Smooth muscle cell (in vitro differentiated cells): ENCODE data around the gene ABCG4. TPM values are rescaled to one million over a fixed set of nuclear protein-coding genes. Genes with fewer than 3 reads are reported as not detected.

Experiments used
- DNase-seq: peaks from one replicate; lab custom pipeline; 2025; ENCODE audit not compliant: unreplicated experiment; lab: John Stamatoyannopoulos, UW
- H2AFZ ChIP-seq: fragments of 200-600 bp; sonication (generic); 2 replicates; pipeline ENCODE4 v1.6.0; 2016; ENCODE audit warnings: antibody characterized with exemption, low read depth, mild to moderate bottlenecking
- H3F3A ChIP-seq: fragments of 200-600 bp; sonication (generic); 2 replicates; pipeline ENCODE4 v1.6.0; 2017; ENCODE audit warnings: antibody characterized with exemption, low read depth
- H3K27ac ChIP-seq: fragments of 200-600 bp; sonication (generic); 2 replicates; pipeline ENCODE4 v1.5.1; 2016; ENCODE audit warnings: low read depth, mild to moderate bottlenecking
- H3K27me3 ChIP-seq: fragments of 200-600 bp; sonication (generic); 2 replicates; pipeline ENCODE4 v1.6.1; 2016; ENCODE audit warnings: low read depth, mild to moderate bottlenecking
- H3K36me3 ChIP-seq: fragments of 200-600 bp; sonication (generic); 2 replicates; pipeline ENCODE4 v1.5.1; 2016; ENCODE audit warnings: low read depth
- H3K4me1 ChIP-seq: fragments of 200-600 bp; sonication (generic); 2 replicates; pipeline ENCODE4 v1.5.1; 2016; ENCODE audit warnings: low read depth
- H3K4me2 ChIP-seq: fragments of 200-600 bp; sonication (generic); 2 replicates; pipeline ENCODE4 v1.6.0; 2016; ENCODE audit warnings: mild to moderate bottlenecking
- H3K4me3 ChIP-seq: fragments of 200-600 bp; sonication (generic); 2 replicates; pipeline ENCODE4 v1.5.1; 2016; ENCODE audit warnings: mild to moderate bottlenecking
- H3K79me2 ChIP-seq: fragments of 200-600 bp; sonication (generic); 2 replicates; pipeline ENCODE4 v1.6.0; 2016; ENCODE audit warnings: low read depth, mild to moderate bottlenecking
- H3K9ac ChIP-seq: fragments of 200-600 bp; sonication (generic); 2 replicates; pipeline ENCODE4 v1.6.0; 2016; ENCODE audit warnings: low read depth
- H3K9me3 ChIP-seq: fragments of 200-600 bp; sonication (generic); replicated peaks from 2 replicates; pipeline ENCODE4 v1.5.1; 2016; ENCODE audit warnings: low read depth
- H4K20me1 ChIP-seq: fragments of 200-600 bp; sonication (generic); 2 replicates; pipeline ENCODE4 v1.6.0; 2016; ENCODE audit warnings: low read depth
- WGBS: methylation state at CpG from one replicate; pipeline ENCODE4 v1.1.7; 2016; ENCODE audit warnings: low lambda C conversion rate; 5-methylcytosine and 5-hydroxymethylcytosine counted together
- polyA plus RNA-seq: library from polyadenylated mRNA; unstranded; fragments of >200 nt; fragmentation: Nextera tagmentation; extraction: Ambion mirVana; gene quantifications from 2 replicates; pipeline ENCODE4 v1.2.1, GENCODE V29; 2016
- total RNA-seq: library from RNA; depleted of rRNA; stranded (reverse); fragments of >200 nt; gene quantifications from 2 replicates; pipeline ENCODE4 v1.2.3, GENCODE V29; 2014
- TF ChIP-seq, protein P1 (sequence below): fragments of 200-600 bp; sonication (generic); IDR thresholded peaks from 2 replicates; pipeline ENCODE4 v1.5.1; 2017; ENCODE audit warnings: borderline replicate concordance, mild to moderate bottlenecking, antibody characterized with exemption; ENCODE audit not compliant: insufficient read depth, poor library complexity, severe bottlenecking

The ABCG4 gene
- total and polyA plus RNA-seq, 2 experiments from 2014 or later, result 0.85 to 2.1 TPM

DNA sequence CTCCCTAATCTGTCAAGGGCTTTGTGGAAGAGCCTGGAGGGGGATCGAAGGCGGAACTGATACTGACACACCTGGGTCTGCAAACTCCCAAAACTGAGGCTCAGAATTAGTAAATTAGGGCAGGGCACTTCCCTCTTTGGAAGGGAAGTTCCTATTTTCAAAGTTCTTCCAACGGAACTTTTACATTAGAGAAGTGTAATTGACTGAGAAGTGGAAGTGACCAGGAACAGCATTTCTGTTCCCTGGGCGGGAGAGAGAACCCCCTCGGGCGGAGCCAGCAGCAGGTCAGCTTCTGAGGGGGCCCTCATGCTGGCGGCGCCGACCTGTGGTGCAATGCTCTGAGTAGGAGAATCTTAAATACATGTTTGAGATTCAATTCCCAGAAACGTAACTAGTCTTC is 56.2 kb downstream of the ABCG4 start:
- Histone ChIP-seq H3K4me2 (peak overlapping the region; percentile 85), H2AFZ (peak overlapping the region; percentile 94), H3K4me3 (peak overlapping the region; percentile 100), H3K27ac (no peak overlapping the region), H3K27me3 (no peaks in the 10 kb centered on the region), H3K9me3 (no peaks in the 10 kb centered on the region), H4K20me1 (peaks cover 34% of the 10 kb centered on the region), H3K9ac (peak overlapping the region; percentile 20), H3K4me1 (peaks cover 21% of the 10 kb centered on the region), H3K79me2 (peaks cover 39% of the 10 kb centered on the region), H3F3A (peaks cover 10% of the 10 kb centered on the region), H3K36me3 (no peaks in the 10 kb centered on the region)
- TF ChIP-seq, protein P1, sequence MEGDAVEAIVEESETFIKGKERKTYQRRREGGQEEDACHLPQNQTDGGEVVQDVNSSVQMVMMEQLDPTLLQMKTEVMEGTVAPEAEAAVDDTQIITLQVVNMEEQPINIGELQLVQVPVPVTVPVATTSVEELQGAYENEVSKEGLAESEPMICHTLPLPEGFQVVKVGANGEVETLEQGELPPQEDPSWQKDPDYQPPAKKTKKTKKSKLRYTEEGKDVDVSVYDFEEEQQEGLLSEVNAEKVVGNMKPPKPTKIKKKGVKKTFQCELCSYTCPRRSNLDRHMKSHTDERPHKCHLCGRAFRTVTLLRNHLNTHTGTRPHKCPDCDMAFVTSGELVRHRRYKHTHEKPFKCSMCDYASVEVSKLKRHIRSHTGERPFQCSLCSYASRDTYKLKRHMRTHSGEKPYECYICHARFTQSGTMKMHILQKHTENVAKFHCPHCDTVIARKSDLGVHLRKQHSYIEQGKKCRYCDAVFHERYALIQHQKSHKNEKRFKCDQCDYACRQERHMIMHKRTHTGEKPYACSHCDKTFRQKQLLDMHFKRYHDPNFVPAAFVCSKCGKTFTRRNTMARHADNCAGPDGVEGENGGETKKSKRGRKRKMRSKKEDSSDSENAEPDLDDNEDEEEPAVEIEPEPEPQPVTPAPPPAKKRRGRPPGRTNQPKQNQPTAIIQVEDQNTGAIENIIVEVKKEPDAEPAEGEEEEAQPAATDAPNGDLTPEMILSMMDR, result no peak
- 55% methylated on average over 10 of the region's 10 CpGs for WGBS
- DNase-seq, result no peak

DNA sequence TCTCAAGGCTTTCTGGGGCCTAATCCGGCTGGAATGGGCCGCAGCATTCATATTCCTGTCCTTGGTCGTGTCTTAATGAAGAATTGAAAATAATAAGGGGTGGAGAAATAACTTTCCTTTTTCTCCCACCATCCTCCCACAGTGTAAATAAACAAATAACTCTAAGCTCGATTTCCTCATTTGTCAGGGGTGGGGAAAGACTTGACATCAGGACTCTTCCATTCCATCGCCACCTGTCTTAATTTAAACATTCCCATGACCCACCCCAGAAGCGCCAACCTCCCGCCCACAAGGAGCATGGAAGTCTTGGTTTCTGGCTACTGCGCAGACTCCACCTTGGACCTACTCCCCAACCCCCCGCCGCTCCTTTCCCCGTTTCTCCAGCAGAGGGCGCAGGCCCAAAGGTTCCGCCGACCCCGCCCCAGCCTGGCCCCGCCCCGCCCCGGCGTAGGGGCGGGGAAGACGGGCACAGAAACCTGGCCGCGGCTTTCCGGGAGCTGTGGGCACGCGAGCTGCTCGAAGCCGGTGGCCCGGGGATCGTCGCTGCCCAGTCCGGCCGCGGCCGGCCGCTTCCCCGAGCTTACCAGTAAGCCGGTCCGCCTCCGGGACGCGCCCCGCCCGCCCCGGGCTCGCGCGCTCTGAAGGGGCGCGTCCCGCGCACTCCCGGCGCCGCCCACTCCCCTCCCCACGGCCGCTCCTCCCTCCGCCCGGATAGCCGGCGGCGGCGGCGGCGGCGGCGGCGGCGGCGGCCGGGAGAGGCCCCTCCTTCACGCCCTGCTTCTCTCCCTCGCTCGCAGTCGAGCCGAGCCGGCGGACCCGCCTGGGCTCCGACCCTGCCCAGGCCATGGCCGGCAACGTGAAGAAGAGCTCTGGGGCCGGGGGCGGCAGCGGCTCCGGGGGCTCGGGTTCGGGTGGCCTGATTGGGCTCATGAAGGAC is 57.0 kb downstream of the ABCG4 start, which contains the start of gene CBL:
TSS of gene CBL (plus strand) at position 766 of the 937 bp plus-strand sequence. CDS start at position 845, 79 bp downstream.
- Histone ChIP-seq H3K79me2 (peaks cover 47% of the 10 kb centered on the region), H3K27me3 (no peaks in the 10 kb centered on the region), H3K9ac (peak within 1 kb of the TSS; percentile 90), H3K27ac (peak within 1 kb of the TSS; percentile 90), H3K4me2 (peak within 1 kb of the TSS; percentile 85), H2AFZ (peak within 1 kb of the TSS; percentile 97), H3K4me1 (peaks cover 21% of the 10 kb centered on the region), H3K4me3 (peak within 1 kb of the TSS; percentile 100), H4K20me1 (peaks cover 41% of the 10 kb centered on the region), H3F3A (peaks cover 10% of the 10 kb centered on the region), H3K9me3 (no peaks in the 10 kb centered on the region), H3K36me3 (no peaks in the 10 kb centered on the region)
- WGBS, result 2% methylated on average over 42 of the region's 88 CpGs
- TF ChIP-seq, protein P1, result peak; percentile 85
- DNase-seq, result peak; percentile 96

DNA sequence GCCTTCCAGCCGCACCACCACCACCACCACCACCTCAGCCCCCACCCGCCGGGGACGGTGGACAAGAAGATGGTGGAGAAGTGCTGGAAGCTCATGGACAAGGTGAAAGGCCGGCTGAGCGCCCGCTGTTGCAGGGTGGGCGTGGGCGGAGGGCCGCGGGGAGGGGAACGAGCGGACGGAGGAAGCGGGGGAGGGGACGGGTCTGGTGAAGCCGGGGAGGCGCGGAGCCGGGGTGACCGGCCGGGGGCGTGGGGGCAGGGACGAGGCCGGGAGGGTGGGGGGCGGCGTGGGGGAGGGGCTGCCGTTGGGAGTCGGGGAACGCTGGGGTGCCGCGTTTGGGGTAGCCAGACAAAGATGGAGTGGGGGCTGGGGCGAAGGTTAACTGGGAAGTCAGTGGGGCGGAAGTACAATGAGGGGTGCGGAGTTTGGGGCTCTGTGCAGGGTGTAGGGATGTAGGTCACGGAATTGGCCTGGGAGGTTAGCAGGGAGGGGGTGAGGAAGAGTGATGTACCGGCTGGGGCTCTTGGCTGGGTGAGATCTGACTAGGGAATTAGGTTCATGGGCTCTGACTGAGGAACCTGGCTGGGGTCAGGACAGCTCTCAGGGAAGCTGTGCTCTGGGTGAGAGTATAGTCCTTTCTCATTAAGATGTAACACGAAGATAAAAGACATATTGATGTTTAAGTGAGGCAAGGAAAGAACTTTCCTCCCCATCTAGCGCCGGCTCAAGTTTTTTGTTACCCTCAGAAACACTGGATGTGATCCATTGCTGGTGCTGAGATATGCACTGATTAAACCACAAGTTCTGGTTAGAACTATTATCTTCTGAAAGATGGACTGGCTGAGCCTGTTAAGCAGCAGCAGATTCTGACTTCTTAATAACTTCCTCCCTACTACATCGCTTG is 57.9 kb downstream of the ABCG4 start:
- Histone ChIP-seq H3K9me3 (no peaks in the 10 kb centered on the region), H3K4me1 (peaks cover 21% of the 10 kb centered on the region), H3K27ac (peak overlapping the region; percentile 90), H3K4me3 (peak overlapping the region; percentile 100), H3K4me2 (peak overlapping the region; percentile 85), H3F3A (peaks cover 10% of the 10 kb centered on the region), H4K20me1 (peaks cover 51% of the 10 kb centered on the region), H3K79me2 (peaks cover 56% of the 10 kb centered on the region), H2AFZ (peak overlapping the region; percentile 97), H3K27me3 (no peaks in the 10 kb centered on the region), H3K9ac (peak overlapping the region; percentile 90), H3K36me3 (no peaks in the 10 kb centered on the region)
- WGBS, result under 1% methylated on average over 14 of the region's 41 CpGs
- DNase-seq, result no peak
- TF ChIP-seq, protein P1, result peak; percentile 4
